KMS-11 (cell line): Measurements from ENCODE around the gene GCNT2.
"Not testable (repeated sequence)": the region's sequence is repeated elsewhere in the genome, so short reads cannot be mapped to it uniquely, and the experiment has no call there.

Experiments
- H2AFZ ChIP-seq: fragments of 200-600 bp; sonication (generic); 2 replicates; pipeline ENCODE4 v1.6.1; 2016; ENCODE audit warnings: antibody characterized with exemption, mixed run types, low read depth
- H3K27ac ChIP-seq: fragments of 200-600 bp; sonication (generic); 2 replicates; pipeline ENCODE4 v1.6.1; 2016; ENCODE audit warnings: mild to moderate bottlenecking, mixed run types
- H3K27me3 ChIP-seq: fragments of 200-600 bp; sonication (generic); 2 replicates; pipeline ENCODE4 v1.6.1; 2017; ENCODE audit warnings: mild to moderate bottlenecking, low read depth, mixed run types, moderate library complexity; ENCODE audit not compliant: insufficient read depth
- H3K36me3 ChIP-seq: fragments of 200-600 bp; sonication (generic); 2 replicates; pipeline ENCODE4 v1.6.1; 2017; ENCODE audit warnings: mild to moderate bottlenecking, mixed run types; ENCODE audit not compliant: insufficient read depth
- H3K4me1 ChIP-seq: fragments of 200-600 bp; sonication (generic); 2 replicates; pipeline ENCODE4 v1.6.1; 2016; ENCODE audit warnings: mild to moderate bottlenecking, low read depth, mixed run types; ENCODE audit not compliant: poor library complexity, severe bottlenecking
- H3K4me2 ChIP-seq: fragments of 200-600 bp; sonication (generic); 2 replicates; pipeline ENCODE4 v1.7.0; 2016; ENCODE audit warnings: mild to moderate bottlenecking, mixed run types
- H3K4me3 ChIP-seq: fragments of 200-600 bp; sonication (generic); IDR thresholded peaks from 2 replicates; pipeline ENCODE4 v1.6.1; 2017; ENCODE audit warnings: low read depth, low read length, mixed read lengths; ENCODE audit not compliant: insufficient read depth
- H3K79me2 ChIP-seq: fragments of 200-600 bp; sonication (generic); 2 replicates; pipeline ENCODE4 v1.6.1; 2016; ENCODE audit warnings: low read depth, mixed run types; ENCODE audit not compliant: insufficient read depth
- H3K9ac ChIP-seq: fragments of 200-600 bp; sonication (generic); 2 replicates; pipeline ENCODE4 v1.6.1; 2016; ENCODE audit warnings: mild to moderate bottlenecking, mixed run types
- H4K20me1 ChIP-seq: fragments of 200-600 bp; sonication (generic); 2 replicates; pipeline ENCODE4 v1.6.1; 2016; ENCODE audit warnings: mild to moderate bottlenecking, mixed run types; ENCODE audit not compliant: insufficient read depth
- TF ChIP-seq, protein P1 (sequence below): fragments of 200-600 bp; sonication (generic); conservative IDR thresholded peaks from 2 replicates; pipeline ENCODE4 v1.6.1; 2017; ENCODE audit warnings: low read depth, mild to moderate bottlenecking, antibody characterized with exemption, low read length, moderate library complexity, mixed read lengths

The GCNT2 gene

DNA sequence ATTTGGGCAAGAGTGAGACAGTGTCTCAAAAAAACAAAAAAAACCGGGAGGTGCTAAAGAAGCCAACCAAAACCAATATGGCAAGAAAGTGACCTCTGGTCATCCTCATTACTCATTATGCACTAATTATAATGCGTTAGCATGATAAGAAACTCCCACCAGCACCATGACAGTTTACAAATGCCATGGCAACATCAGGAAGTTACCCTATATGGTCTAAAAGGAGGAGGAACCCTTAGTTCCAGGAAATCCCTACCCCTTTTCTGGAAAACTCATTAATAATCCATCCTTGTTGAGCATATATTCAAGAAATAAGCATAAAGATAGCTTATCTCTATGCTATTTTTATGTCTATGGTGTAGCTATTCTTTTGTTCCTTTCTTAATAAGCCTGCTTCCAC lies 141.6 kb downstream of the GCNT2 start:
- Histone ChIP-seq H3K4me3 (no peak overlapping the region), H3K27ac (no peak overlapping the region), H4K20me1 (no peaks in the 10 kb centered on the region), H3K79me2 (no peaks in the 10 kb centered on the region), H3K4me2 (no peak overlapping the region), H3K36me3 (no peaks in the 10 kb centered on the region), H3K4me1 (no peaks in the 10 kb centered on the region), H3K9ac (no peak overlapping the region), H3K27me3 (no peaks in the 10 kb centered on the region), H2AFZ (no peak overlapping the region)
- TF ChIP-seq, protein P1, sequence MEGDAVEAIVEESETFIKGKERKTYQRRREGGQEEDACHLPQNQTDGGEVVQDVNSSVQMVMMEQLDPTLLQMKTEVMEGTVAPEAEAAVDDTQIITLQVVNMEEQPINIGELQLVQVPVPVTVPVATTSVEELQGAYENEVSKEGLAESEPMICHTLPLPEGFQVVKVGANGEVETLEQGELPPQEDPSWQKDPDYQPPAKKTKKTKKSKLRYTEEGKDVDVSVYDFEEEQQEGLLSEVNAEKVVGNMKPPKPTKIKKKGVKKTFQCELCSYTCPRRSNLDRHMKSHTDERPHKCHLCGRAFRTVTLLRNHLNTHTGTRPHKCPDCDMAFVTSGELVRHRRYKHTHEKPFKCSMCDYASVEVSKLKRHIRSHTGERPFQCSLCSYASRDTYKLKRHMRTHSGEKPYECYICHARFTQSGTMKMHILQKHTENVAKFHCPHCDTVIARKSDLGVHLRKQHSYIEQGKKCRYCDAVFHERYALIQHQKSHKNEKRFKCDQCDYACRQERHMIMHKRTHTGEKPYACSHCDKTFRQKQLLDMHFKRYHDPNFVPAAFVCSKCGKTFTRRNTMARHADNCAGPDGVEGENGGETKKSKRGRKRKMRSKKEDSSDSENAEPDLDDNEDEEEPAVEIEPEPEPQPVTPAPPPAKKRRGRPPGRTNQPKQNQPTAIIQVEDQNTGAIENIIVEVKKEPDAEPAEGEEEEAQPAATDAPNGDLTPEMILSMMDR, result no peak

DNA sequence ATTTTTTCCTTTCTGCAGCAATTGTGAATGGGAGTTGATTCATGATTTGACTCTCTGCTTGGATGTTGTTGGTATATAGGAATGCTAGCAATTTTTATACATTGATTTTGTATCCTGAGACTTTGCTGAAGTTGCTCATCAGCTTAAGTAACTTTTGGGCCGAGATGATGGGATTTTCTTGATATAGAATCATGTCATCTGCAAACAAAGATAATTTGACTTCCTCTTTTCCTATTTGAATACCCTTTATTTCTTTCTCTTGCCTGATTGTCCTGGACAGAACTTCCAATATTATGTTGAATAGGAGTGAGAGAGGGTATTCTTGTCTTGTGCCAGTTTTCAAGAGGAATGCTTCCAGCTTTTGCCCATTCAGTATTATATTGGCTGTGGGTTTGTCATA lies 144.4 kb downstream of the GCNT2 start:
- H3K4me1 ChIP-seq, H3K4me3 ChIP-seq, H2AFZ ChIP-seq, H3K9ac ChIP-seq, H3K27ac ChIP-seq, H4K20me1 ChIP-seq, H3K36me3 ChIP-seq, H3K79me2 ChIP-seq, H3K27me3 ChIP-seq, H3K4me2 ChIP-seq: not testable (repeated sequence)

DNA sequence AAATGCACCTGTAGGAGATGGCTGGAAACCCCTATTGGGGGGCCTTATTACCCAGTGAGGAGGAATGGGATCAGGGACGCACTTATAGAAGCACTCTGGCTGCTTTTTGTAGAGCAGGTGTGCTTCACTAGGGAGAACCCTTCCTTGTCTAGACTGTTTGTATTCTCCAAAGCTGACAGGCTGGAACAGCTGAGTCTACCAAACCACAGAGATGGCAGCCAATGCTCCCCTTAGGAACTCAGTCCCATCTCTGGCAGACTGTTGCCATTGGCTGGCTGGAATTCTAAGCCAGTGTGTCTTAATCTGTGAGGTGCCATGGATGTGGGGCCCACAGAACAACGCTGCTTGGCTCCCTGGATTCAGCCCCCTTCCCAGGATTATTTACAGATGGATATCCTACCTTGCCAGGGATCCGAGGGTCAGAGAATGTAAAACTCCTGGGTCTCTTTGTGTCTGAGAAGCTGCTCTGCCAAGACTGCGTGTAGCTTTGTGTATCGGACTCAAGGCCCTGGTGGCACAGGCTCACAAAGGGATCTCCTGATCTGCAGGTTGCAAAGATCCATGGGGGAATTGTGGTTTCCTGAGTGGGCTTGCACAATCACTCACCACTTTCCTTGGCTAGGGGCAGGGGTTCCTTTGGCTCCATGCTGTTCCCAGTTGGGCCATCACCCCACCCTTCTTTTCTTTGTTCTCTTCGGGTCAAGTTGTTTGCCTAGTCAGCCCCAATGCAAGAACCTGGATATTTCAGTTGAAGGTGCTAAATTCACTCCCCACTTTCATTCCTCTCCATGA lies 147.2 kb downstream of the GCNT2 start:
- no peaks in the 10 kb centered on the region for H3K27me3 ChIP-seq
- no peaks in the 10 kb centered on the region for H4K20me1 ChIP-seq
- no peak overlapping the region for H2AFZ ChIP-seq
- no peaks in the 10 kb centered on the region for H3K79me2 ChIP-seq
- no peak overlapping the region for H3K27ac ChIP-seq
- H3K36me3 ChIP-seq, result no peaks in the 10 kb centered on the region
- H3K9ac ChIP-seq, result no peak overlapping the region
- H3K4me1 ChIP-seq, result no peaks in the 10 kb centered on the region
- TF ChIP-seq, protein P1, result no peak
- no peak overlapping the region for H3K4me2 ChIP-seq
- no peak overlapping the region for H3K4me3 ChIP-seq

DNA sequence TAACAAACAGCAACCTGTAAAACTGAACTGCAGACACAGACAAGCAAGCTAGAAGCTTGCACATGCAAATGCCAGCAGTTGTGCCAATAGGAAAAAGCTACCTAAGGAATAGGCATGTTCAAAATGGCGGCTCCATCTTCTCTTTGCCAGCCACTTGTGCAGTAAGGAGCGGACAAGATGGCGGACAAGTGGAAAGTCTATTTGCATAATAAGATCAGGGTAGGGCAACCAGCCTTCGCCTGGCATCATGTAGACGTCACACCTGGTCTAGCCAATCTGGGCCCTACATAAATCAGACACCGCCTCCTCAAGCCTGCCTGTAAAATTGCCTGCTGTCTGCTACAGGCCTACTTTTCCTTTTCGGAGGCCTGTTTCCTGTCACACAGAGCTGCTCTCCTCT lies 155.3 kb downstream of the GCNT2 start:
- Histone ChIP-seq H3K36me3 (no peaks in the 10 kb centered on the region; the same call in 1 of the 2 replicates), H3K4me3 (no peak overlapping the region), H3K4me1 (no peaks in the 10 kb centered on the region), H3K79me2 (no peaks in the 10 kb centered on the region), H3K4me2 (no peak overlapping the region), H4K20me1 (no peaks in the 10 kb centered on the region), H3K27me3 (no peaks in the 10 kb centered on the region), H3K9ac (no peak overlapping the region), H3K27ac (no peak overlapping the region), H2AFZ (no peak overlapping the region)
- TF ChIP-seq, protein P1, result no peak

DNA sequence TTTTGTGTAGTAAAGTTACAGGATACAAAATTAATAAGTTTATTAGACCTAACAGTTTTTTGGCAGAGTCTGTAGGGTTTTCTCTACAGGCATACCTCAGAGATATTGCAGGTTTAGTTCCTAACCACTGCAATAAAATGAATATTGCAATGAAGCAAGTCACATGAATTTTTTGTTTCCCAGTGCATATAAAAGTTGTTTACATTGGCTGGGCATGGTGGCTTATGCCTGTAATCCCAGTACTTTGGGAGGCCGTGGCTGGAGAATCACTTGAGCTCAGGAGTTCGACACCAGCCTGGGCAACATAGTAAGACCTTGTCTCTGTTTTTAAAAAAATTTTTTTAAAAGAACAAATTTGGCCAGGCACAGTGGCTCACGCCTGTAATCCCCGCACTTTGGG lies 157.3 kb downstream of the GCNT2 start:
- Histone ChIP-seq H3K4me2 (no peak overlapping the region), H4K20me1 (no peaks in the 10 kb centered on the region), H3K79me2 (no peaks in the 10 kb centered on the region), H2AFZ (no peak overlapping the region), H3K36me3 (no peaks in the 10 kb centered on the region; the same call in 1 of the 2 replicates), H3K27me3 (no peaks in the 10 kb centered on the region), H3K9ac (no peak overlapping the region), H3K4me1 (no peaks in the 10 kb centered on the region), H3K4me3 (no peak overlapping the region), H3K27ac (no peak overlapping the region)
- TF ChIP-seq, protein P1, result no peak
